ENCODE measurements around the gene IGFBP2.
A peak's percentile ranks its signal among the peaks of the same experiment; 100 is the strongest.

Gene IGFBP2

DNA sequence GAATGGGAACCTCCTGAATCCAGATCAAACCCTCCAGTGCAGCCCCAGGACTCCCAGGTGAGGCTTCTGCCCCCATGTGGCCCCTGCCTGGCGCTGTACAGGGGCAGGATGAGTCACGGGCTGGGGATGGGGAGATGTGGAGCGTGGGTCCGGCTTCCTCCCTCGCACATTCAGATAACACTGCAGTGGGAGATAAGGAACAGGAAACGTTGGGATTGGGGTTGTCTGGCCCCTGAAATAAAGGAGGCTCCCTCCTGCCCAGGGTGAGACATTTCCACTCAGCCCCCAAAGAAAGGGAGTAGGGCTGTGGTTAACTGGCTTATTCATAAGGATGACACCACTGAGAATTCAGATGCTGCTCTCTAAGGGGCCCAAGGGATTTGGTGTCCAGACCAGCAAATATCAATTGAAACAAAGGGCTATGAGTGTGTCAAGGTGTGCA, 31.4 kb downstream of the IGFBP2 start:
- peak; percentile 59 for DNase-seq

DNA sequence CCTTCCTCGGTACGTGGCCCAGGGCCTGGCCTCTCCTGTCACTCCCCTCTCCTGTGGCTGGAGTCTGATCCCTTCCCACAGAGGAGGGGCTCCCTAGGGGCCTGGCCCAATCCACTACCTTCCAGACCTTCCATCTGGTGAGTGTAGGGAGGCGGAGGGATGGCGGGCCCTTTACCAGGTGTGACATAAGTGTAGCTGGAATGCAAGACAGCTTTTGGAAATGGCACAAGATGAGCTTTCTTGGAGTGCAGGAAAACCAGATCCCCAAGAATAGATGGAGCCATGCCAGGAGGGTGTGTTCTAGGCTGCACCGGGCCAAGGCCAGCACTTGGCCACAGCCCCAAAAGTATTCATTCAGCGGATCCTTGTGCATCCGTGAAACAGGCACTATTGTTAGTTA, 32.0 kb downstream of the IGFBP2 start:
- no peak for DNase-seq

DNA sequence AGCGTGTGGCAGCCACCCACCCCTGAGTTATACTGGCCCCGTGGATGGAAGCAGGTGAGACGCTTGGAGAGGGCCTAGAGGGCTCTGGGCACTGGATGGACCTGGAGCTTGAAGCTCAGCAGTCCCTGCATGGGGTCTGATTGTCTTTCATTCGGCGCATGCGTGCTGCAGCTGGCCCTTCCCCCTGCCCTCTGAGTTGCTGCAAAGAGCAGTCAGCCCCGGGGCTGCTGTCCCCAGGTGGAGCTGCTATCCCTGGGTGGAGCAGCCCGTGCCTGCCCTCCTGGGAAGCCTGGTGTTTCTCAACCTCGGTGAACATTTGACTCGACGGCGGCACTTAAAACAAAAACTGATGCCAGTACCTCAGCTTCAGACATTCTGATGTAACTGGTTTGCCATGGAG, 32.5 kb downstream of the IGFBP2 start:
- no peak for DNase-seq

DNA sequence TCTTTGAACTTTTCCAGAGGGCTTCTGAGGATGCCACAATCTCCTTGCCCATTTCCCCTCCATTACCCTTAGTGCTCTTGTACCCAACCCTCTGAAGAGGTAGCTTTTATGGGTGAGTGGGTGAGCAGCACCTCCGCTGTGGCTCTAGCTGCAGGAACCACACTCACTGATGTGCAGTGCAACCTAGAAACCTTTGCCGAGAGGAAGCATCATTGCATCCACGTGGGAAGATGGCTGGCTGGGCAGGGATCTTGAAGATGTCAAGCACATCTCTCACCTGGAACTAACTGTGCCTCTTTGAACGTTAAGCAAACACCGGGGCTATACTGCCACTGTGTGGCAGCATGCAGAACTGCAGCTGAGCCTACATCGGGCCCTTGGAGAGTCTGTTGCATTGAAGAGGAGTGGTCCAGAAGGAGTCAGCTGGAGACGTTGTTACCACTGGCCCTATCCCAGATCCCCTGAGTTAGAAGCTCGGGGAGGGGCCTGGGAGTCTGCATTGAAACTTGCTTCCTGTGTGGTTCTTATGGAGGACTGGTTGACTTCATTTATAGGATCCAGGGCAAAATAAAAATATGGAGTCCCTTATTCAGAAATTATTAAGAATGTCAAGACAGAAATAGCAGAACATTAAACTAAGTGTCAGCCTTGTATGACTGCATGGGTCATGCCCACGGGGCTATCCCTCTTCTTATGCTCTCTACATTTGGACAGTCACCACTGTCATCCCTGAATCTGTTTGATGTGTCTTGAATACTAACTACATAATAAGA, 33.4 kb downstream of the IGFBP2 start:
- peak; percentile 87 for DNase-seq

DNA sequence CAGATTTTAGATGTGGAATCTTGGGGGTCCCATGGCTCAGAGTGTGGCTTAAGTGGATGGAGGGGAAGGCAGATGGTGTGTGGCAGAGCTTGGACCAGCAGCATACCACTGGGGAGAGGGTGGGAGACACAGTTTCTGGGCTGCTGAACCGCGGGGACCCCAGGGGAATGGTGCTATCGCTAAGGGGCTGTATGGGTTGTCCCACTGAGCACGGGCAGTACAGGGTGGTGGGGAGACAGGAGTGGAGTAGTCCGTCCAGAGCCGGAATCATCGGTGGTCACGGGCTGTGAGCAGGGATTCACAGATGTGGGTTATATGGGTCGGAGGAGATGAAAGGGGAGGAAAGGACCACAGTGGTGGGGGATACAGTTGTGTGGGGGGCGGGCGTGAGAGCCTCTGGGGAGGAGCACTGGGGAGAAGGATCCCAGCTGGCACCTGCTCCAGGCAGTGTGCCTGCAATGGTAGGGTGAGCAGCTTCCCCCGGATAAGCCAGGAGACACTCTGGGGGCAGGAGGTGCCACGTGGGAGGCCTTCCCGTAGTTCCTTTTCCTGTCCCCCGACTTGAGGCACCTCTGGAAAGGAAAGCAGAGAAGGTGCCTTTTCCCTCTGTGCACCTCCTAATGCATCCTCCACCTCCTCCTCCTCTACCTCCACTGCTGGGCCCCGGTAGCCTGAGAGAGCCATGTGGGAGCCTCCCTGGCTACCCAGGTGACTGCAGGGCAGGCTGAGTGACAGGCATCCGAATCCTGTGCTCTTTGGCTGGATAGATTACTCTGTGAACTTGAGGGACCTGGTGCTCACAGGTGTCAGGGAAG, 37.3 kb downstream of the IGFBP2 start:
- DNase-seq, result no peak

DNA sequence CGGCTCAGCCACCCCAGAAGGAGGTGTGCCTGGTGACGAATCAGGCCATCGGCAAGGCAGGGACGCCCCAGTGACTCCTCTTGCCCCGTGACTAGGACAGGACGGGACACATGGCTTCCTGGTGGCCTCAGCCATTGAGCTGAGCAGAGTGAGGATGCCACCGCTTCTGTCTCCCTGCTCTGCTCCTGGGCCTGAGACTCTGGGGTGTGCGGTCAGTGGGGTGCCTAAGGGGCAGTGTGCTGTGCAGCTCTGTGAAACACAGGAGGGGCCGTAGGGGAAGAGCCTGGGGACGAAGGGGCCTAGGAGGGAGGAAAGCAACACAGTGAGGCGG, 37.8 kb downstream of the IGFBP2 start:
- no peak for DNase-seq

DNA sequence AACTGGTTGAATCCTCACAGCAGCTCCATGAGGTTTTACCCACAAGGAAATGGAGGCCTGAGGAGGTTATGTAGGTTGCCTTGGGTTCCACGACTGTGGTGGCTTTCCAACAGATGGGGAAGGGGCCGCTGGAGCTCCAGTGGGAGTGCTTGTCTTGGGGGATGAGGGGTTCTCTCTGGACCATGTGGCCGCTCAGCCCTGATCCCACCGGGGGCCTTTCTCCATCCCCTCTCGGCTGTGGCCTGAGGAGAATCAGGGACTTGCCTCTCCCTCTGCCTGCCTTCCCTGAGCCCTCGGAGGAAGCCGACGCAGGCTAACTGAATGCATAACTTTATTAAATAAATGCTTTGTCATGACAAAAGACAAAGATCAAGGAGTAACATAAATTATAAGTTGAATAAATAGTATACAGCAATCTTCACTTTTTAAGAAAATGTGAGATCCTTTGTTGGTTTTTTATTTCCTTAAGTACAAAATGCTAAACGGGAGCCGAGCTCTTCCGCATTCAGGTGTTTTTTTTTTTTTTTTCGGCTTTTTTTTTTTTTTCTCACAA, 38.6 kb downstream of the IGFBP2 start:
- no peak for DNase-seq

DNA sequence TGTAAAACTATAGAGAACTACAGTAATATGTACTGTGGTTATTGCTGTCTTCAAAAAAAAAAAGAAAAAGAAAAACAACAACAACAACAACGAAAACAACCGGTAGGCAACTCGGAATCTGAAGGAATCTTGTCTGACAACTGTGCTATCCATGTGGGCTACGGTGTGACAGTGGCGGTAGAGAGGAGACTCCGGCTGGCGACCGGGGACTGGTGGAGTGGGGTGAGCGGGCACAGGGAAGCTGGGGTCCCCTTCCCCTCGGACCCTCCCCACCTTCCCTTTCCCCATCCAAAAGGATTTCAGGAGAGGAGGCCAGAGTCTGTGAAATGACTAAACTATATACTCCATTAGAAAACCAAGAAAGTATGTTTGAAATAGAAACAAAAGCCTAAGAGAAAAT, 39.2 kb downstream of the IGFBP2 start:
- no peak for DNase-seq

DNA sequence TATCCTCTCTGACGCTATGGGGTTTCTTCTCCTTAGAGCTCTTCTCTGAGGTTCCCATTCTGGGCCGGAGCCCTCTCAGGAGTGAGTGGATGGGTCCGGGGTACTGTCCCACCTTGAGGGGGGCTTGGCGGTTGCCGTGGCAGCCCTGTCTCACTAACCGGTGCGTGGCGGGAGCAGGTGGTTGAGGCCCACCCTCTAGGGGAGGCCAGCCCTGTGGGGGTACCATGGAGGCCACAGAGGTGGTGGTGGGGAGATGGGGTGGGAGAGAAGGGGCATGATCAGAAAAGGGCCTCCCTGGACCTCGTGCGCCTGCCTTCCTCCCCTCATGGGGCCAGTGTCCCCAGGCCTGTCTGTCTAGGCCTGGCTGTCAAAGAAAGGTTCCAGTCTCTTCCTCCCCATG, 39.8 kb downstream of the IGFBP2 start:
- DNase-seq, result no peak

DNA sequence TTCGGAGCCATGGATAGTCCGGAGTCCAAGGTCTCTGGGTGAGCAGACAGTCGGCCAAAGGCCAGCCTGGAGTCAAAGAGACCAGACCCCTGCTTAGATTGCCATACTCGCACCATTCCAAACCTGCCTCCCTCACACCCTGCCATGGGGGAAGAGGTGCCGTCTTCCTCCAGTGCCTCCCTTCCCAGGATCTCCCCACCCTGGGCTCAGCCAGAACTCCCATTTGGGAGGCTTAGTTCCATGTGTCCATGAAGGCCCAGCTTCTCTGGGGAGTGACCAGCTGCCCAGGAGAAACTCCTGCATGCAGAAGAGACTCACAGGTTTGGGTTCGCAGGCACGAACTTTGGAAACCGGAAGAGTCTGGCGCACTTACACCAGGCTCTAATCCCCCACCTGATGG, 40.4 kb downstream of the IGFBP2 start:
- DNase-seq, result no peak

DNA sequence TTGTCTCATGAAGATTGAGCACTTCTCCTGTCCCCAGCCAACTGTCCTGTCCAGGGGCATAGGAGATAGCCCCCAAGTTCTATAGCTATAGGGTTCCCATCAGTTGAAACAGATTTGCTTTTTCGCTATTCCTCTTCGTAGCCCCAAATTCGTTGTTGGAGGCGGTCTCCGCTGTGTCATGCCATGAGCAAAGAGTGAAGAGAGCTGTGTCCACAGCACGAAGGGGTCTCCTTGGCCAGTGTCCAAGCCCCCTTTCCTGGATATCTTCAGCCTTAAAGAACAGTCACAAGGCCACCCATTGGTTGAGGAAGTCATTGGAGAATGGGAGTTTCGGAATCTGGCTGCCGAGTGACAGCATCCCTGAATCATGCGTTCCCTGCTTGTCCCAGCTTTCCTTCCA, 41.2 kb downstream of the IGFBP2 start:
- no peak for DNase-seq

DNA sequence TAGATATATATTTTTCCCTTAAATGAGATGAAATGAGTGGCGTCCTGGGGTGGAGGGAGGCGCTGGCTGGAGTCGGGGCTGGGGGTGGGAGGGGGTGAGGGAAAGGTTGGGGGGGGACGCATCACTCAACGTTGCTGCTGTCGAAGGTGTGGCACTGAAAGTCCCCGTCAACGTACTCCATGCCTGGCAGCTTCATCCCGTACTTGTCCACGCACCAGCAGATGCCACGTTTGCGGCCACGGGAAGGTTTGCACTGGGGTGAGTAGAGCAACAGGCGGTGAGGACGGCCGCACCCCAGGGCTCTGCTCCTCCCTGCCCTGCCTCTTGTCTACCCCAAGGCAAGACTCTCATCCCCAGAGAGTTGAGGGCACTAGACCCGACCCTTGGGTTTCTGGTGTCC, 43.4 kb downstream of the IGFBP2 start:
- DNase-seq, result no peak

DNA sequence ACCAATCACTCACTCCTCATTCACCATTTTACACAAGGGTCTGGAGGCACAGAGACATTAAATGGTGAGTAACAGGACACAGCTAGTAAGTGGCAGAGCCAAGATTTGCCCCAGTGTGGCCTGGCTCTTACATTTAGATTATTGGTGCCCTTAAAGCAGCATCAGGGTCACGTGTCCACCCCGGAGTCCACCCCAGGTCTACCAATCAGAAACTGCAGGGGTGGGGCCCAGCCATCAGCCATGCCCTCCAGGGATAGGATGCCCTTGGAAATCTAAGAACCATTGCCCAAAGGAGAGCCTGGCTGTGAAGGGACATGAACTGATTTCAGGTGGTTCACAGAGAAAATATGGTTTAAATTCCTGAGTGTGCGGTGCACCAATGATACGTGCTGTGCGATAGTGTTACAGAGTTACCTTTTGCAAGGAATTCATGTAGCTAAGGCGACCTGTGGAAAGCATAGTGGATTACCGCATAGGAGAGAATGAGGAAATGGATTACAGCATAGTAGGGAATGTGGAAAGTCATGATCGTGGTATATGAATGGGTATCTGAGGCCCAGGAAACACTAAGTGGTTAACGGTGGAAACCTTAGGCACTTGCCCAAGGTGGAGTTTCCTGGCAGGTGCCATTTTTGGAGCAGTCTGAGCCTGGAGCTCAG, 44.3 kb downstream of the IGFBP2 start:
- DNase-seq, result no peak

DNA sequence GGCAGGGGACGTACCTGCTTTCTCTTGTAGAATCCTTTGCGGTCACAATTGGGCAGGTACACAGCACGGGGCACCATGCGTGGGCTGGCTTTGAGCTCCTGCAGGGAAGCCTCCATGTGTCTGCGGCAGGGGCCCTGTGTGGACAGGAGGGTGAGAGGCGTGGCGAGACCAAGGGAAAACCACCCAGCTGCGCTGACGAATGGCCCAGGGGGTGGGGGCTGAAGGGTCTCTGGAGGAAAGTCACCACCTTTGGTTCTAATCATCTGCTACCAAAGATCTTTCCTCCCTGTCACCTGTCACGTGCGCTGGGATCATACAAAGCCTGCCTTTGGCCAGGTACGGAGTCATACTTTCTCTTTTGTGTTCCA, 44.9 kb downstream of the IGFBP2 start:
- DNase-seq, result no peak

DNA sequence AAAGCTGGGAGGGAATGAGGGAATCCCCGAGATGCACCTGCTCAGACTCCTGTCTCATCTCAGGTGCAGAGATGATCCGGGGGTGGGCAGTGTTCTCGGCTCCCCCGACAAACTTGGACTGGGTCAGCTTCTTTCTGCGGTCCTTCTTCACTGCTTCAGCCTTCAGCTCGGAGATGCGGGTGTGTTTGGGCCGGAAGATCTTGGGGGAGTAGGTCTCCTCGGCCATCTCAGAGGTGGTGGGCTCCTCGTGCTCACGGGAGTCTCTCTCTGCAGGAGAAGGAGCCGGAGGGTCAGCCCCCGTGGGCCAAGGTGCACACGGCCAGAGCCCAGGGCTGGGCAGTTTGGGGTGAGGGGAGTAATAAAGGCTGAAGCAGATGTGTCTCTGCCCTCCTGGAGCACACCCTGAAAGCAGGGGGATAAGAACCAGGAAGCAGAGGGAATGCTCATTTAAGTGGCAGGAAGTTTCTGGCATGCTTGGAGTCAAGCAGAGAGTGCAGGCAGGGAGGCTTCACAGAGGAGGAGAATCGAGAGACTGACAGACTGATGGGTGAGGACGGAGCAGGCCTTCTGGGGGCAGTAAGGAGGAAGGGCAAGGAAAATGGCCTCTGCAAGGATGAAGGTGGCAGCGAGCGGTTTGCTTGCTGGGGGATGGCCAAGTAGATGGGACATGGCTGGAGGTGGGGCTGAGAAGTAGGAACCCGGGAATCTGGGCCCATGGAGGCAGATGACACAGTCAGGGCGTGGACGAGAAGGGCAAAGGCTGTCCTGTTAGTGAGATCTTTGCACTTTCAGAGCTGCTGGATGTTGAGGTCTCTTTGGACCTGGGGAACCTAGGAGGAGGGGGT, 45.8 kb downstream of the IGFBP2 start:
- DNase-seq, result no peak

DNA sequence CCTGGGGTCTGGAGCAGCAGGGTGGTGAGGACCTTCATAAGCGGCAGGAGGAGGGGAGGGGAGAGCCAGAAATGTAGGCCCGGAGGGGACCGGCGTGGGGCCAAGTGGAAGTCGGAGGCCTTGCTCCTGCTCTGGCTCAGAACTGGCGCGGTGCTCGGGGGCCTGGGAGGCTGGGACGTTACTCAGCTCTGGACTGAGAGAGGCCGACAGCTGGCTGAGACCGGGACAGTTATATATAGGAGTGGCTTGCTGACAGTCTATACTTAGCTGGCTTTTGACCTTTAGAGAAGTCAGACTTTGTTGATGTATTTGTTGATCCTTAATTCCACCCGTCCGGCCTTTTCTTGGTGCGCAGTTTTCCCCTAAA, 46.4 kb downstream of the IGFBP2 start:
- DNase-seq, result no peak

DNA sequence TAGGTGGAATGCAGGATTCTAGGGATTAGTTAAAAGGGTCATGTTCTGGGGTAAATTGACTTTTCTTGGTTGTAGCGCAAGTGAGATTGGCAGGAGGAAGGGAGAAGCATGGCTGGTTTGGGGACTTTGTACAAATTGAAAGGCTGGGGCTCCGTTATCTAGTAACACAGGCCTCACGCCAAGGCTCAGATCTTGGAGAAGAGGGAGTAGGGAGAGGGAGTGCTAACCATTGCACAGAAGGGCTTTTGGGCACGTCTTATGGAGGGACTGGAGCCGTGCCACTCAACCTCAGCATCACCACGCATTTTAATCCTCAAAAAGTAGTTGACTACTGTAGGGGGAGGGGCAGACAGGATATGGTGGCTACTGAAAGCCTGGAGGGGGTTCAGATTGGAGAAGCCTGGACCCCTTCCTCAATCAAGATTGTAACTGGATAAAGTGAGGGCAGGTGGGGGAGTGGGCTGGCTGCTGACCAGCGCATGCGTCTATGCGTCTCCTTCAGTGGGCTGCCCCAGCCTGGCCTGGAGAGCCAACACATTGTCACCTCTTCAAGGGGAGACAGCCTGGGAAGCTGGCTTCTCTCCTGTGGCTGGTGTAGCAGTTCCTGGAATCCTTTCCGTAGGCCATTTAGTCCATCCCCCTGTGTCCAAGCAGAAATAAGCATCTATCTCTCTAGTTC, 47.9 kb downstream of the IGFBP2 start:
- no peak for DNase-seq

DNA sequence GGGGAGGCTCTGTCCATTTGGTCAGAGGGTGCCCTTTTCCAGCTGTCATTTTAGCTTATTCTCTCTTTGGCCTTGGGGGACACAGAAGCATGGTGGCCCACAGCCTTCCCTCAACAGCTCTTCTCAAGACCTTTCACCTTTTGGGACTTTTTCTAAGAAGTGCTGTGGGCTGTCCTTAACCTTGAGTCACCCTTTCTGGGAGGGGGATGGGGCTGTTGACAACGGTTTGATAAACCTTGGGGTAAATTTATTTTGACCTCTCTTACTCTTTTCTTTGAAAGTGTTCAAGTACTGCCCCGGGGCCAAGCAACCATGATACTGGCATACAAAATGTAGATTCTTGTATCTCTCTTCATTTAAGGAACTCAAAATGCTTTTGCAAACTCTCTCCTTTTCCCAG, 48.5 kb downstream of the IGFBP2 start:
- peak; percentile 66 for DNase-seq

DNA sequence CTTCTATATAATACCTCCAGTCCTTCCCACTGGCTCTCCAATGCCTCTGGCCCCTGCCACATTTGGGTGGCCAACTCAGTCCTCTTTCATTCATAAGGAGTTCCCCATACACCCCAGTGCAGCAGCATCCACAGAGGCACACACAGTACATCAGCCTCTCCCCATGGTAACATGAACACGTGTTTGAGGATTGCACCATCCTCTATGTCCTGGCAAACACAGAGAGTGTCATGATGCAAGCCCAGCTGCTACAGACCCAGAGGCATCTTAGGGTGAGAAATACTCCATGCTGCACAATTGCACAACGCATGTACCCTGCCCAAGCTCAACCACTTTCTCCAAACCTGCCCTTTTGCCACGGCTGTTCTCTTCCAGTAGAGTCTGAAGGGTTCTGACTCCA, 50.6 kb downstream of the IGFBP2 start:
- peak; percentile 53 for DNase-seq

DNA sequence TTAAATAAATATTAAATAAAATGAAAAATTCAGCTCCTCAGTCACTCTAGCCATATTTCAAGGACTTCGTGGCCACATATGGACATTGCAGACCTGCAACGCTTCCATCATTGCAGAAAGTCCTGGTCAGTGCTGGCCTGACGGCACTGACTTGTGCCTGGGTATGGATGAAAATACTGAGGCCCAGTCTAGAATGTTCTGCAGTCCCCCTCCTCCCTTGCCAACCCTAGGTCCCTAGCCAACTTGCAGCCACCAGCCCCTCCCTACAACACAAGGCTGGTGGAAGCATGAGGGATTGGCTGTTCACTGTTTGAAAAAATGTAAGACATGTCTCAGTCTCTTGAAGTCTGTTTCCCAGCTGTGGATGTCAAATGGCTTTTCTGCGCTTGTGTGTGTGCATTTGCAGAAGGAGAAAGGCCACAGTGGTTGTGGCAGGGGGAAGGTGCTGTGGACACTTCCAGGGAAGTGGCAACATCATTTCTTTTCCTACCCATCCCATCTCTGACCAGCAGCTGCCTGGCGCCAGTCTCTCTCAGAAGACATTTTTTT, 52.2 kb downstream of the IGFBP2 start:
- no peak for DNase-seq

DNA sequence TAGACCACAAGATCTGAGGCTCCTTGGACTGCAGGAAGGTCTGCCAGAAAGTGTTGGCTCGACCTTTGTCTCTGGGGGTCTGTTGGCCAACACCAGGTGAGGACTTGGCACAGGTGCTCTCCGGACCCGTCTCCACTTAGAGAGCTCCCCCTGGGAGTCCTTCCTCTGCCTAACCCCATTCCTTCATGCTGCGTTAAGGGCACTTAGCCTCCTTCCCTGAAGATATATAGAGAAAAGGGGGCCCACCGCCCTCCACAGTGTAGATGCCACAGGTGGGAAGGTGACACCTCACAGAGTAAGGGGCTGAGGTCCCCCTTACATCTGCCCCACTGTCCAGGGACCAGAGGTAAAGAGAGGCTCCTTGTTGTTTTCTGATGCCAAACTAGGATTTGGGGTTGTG, 53.9 kb downstream of the IGFBP2 start:
- DNase-seq, result no peak

DNA sequence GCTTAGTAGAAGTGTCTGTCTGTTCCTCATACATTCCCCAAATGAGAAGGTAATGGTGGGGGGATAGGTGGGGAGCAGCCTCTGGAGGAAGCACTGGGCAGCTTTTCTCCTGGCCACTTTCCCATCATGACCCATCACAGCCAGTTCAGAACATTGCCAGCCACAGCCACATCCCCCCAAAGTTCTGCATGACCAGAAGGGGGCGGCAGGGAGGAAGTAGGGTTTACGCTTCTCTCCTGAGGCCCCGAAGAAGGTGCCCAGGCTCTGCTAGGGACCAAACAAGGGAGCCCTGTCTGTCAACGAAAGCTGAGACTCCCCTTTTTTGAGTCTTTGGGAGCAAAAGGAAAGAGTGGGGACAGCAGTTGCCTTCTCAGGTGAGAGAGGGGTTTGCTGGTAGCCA, 54.4 kb downstream of the IGFBP2 start:
- no peak for DNase-seq
